Adrenal gland (tissue), 12 donors: ENCODE data around the gene SNAI3. TPM values are rescaled to one million over a fixed set of nuclear protein-coding genes. Genes with fewer than 3 reads are reported as not detected.

Experiments
- DNase-seq, 7 donors: peaks; one replicate each; pipeline ENCODE4 v3.0.0-alpha.2; 2019 to 2020
- H3K27ac ChIP-seq, 5 donors: fragments of 200-600 bp; sonication (generic) in 4 of 5; 1 replicate in 3 of 5; 2 replicates in 2 of 5; pipeline versions ENCODE4 v1.5.1 to v1.8.0; 2016 to 2020; ENCODE audit warnings: mild to moderate bottlenecking in 1 of 5
- H3K27me3 ChIP-seq: fragments of 200-600 bp; 2 replicates; pipeline ENCODE4 v1.8.0; 2021
- H3K36me3 ChIP-seq, 2 donors: fragments of 200-600 bp; replicated peaks in 1 of 2; 1 replicate in 1 of 2; 2 replicates in 1 of 2; pipeline versions ENCODE4 v1.5.1 to v1.8.0; 2018 to 2022
- H3K4me1 ChIP-seq, 2 donors: fragments of 200-600 bp; replicated peaks in 1 of 2; 1 replicate in 1 of 2; 2 replicates in 1 of 2; pipeline versions ENCODE4 v1.5.1 to v1.8.0; 2018 to 2021
- H3K4me3 ChIP-seq, 4 donors: fragments of 200-600 bp; sonication (generic) in 3 of 4; one replicate each; pipeline ENCODE4 v1.5.1; 2016 to 2018
- H3K9me3 ChIP-seq, 3 donors: fragments of 200-600 bp; sonication (generic) in 1 of 3; replicated peaks in 1 of 3; 1 replicate in 2 of 3; 2 replicates in 1 of 3; pipeline versions ENCODE4 v1.5.1 to v1.8.0; 2016 to 2021
- POLR2A ChIP-seq, 2 donors: fragments of 450-650 bp; IDR thresholded peaks; one replicate each; pipeline ENCODE4 v1.6.1; 2017; ENCODE audit warnings: antibody characterized with exemption in 2 of 2, mild to moderate bottlenecking in 2 of 2, moderate library complexity in 1 of 2
- WGBS, 4 donors: extraction: QIAGEN DNeasy Blood & Tissue Kit in 2 of 4; methylation state at CpG; one replicate each; pipeline versions ENCODE4 v1.1.5 to v1.1.7; 2013 to 2017; 5-methylcytosine and 5-hydroxymethylcytosine counted together
- intact Hi-C, 2 donors: fragments of 100-400 bp; cut with DNase I; formaldehyde crosslinking; loops; one replicate each; pipeline versions ENCODE4 v1.14.1 to v1.15.0; 2022 to 2023
- polyA plus RNA-seq, 3 donors: library from polyadenylated mRNA; stranded (reverse); fragments of 200-250 nt in 2 of 3; fragments of 350-450 nt in 1 of 3; fragmentation: Illumina TruSeq in 1 of 3; extraction: RNeasy Lipid Tissue Mini Kit (QIAGEN cat#74804) in 1 of 3; gene quantifications; one replicate each; pipeline ENCODE4 v1.2.3, GENCODE V29; 2013 to 2014
- total RNA-seq, 9 donors: library from RNA; depleted of rRNA in 4 of 9; stranded (reverse); fragments of >200 nt in 4 of 9; fragments of 120-200 nt in 1 of 9; fragmentation: NEBNext Ultra II Directional in 1 of 9; extraction: Animal tissue kit (Norgen Biotek cat#: 25700) in 1 of 9; gene quantifications; one replicate each; pipeline versions ENCODE4 v1.1.0 to v1.2.4, GENCODE V29; 2013 to 2023
- TF ChIP-seq, protein P1 (sequence below), 6 experiments: fragments of 450-650 bp in 4 of 6; fragments of 200-600 bp in 2 of 6; sonication (generic) in 1 of 6; IDR thresholded peaks; 1 replicate in 5 of 6; 2 replicates in 1 of 6; pipeline versions ENCODE4 v1.5.1 to v1.8.0; 2016 to 2021; ENCODE audit warnings: antibody characterized with exemption in 6 of 6, mild to moderate bottlenecking in 2 of 6, moderate library complexity in 1 of 6
- donor health status: healthy with polysubstance abuse.
- donor health status: Bipolar disorder and iron deficiency.
- donor health status: DM: yes; HTN: yes; CAD: no.
- donor health status: DM: no; HTN: no; CAD: no.
- donor health status: DM: no; HTN: no; CAD: no.
- donor health status: DM: yes; HTN: yes; CAD: no.

SNAI3 gene
- total and polyA plus RNA-seq, 12 donors = 0.06 to 2.1 (median 0.51) TPM; not detected in 2

- TF ChIP-seq, protein P1, sequence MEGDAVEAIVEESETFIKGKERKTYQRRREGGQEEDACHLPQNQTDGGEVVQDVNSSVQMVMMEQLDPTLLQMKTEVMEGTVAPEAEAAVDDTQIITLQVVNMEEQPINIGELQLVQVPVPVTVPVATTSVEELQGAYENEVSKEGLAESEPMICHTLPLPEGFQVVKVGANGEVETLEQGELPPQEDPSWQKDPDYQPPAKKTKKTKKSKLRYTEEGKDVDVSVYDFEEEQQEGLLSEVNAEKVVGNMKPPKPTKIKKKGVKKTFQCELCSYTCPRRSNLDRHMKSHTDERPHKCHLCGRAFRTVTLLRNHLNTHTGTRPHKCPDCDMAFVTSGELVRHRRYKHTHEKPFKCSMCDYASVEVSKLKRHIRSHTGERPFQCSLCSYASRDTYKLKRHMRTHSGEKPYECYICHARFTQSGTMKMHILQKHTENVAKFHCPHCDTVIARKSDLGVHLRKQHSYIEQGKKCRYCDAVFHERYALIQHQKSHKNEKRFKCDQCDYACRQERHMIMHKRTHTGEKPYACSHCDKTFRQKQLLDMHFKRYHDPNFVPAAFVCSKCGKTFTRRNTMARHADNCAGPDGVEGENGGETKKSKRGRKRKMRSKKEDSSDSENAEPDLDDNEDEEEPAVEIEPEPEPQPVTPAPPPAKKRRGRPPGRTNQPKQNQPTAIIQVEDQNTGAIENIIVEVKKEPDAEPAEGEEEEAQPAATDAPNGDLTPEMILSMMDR (IDR thresholded peaks at IDR 0.05) = no peak
- no peak for TF ChIP-seq POLR2A (IDR thresholded peaks at IDR 0.05)
- 31 to 40% (median 34%) methylated on average over 8 to 21 of the region's 21 CpGs for WGBS, 4 donors
- Histone ChIP-seq H3K9me3 (no peaks in the 10 kb centered on the region), H3K27ac (peak overlapping the region in 3 of 5 donors; percentile 51 to 83 (median 62)), H3K27me3 (peaks cover 16% of the 10 kb centered on the region), H3K36me3 (no peaks in the 10 kb centered on the region), H3K4me1 (peaks cover 13 to 25% of the 10 kb centered on the region in 2 donors), H3K4me3 (no peak overlapping the region)
- DNase-seq = peak in 4 of 7 donors; percentile 59 to 78 (median 63)
- intact Hi-C loops = no loop called here
These were observed 4.4 kb downstream of the SNAI3 start for GRCh38 chr16:88681709-88682451.

DNA sequence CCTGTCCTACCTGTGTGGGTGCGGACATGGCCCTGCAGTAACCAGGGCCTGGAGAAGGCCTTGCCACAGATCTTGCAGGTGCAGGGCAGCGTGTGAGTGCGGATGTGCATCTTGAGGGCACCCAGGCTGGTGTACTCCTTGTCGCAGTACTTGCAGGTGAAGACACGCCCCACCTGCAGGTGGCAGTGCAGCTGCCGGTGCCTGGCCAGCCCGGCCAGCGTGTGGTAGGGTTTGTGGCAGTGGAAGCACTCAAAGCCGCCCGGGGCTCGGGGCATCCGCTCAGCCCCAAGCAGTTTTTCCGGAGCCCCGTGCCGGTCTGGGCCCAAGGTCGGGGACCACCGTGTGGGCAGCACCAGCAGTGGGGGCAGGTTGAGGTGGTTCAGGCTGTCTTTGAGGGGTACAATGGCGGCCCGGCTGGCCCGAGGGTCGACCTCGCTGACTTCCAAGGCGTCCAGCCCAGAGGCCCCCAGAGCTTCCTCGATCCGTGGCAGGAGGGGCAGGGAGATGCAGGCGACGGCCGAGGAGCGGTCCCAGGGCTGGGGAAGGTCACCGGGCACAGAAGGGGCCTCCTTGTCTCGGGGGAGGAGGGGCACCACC, 5.1 kb downstream of the SNAI3 start:
- intact Hi-C loops = no loop called here
- H3K27me3 ChIP-seq = peaks cover 16% of the 10 kb centered on the region

GRCh38 chr16:88680554-88681083, 5.7 kb downstream of the SNAI3 start:
- H3K36me3 ChIP-seq = no peaks in the 10 kb centered on the region
- H3K9me3 ChIP-seq = no peaks in the 10 kb centered on the region
- no peak overlapping the region for H3K27ac ChIP-seq
- no peak overlapping the region for H3K4me3 ChIP-seq
- no peak for TF ChIP-seq POLR2A (IDR thresholded peaks at IDR 0.05)
- TF ChIP-seq, protein P1 (IDR thresholded peaks at IDR 0.05) = no peak
- H3K4me1 ChIP-seq = peaks cover under 1 to 13% of the 10 kb centered on the region in 2 donors
- H3K27me3 ChIP-seq = peaks cover 16% of the 10 kb centered on the region
- 71 to 77% (median 75%) methylated on average over 5 of the region's 5 CpGs for WGBS, 4 donors
- no peak for DNase-seq
- intact Hi-C loops = no loop called here

More for the DNA sequence above, 5.1 kb downstream of the SNAI3 start:
- TF ChIP-seq, protein P1 (IDR thresholded peaks at IDR 0.05) = peak in 1 of 6 experiments; percentile 28
- TF ChIP-seq POLR2A (IDR thresholded peaks at IDR 0.05) = no peak
- no peaks in the 10 kb centered on the region for H3K36me3 ChIP-seq
- H3K9me3 ChIP-seq = no peaks in the 10 kb centered on the region
- no peak overlapping the region for H3K27ac ChIP-seq
- H3K4me1 ChIP-seq = peaks cover 6 to 18% of the 10 kb centered on the region in 2 donors
- WGBS, 4 donors = 27 to 36% (median 32%) methylated on average over 13 to 31 of the region's 31 CpGs
- H3K4me3 ChIP-seq = no peak overlapping the region
- DNase-seq = peak in 1 of 7 donors; percentile 42

- TF ChIP-seq POLR2A (IDR thresholded peaks at IDR 0.05) = no peak
- TF ChIP-seq, protein P1 (IDR thresholded peaks at IDR 0.05) = no peak
- WGBS, 4 donors = 28 to 58% (median 51%) methylated on average over 4 to 32 of the region's 32 CpGs
- peaks cover 0 to 4% of the 10 kb centered on the region in 2 donors for H3K4me1 ChIP-seq
- no peaks in the 10 kb centered on the region for H3K36me3 ChIP-seq
- no peaks in the 10 kb centered on the region for H3K9me3 ChIP-seq
- no peak overlapping the region for H3K4me3 ChIP-seq
- intact Hi-C loops = no loop called here
- no peak for DNase-seq
- no peak overlapping the region for H3K27ac ChIP-seq
- H3K27me3 ChIP-seq = peaks cover 16% of the 10 kb centered on the region
These were observed 7.9 kb downstream of the SNAI3 start for GRCh38 chr16:88678224-88678979.
